GM15510 (cell line): ENCODE data around the gene LTBP1.

Experiments
- POLR2A ChIP-seq: IDR thresholded peaks from 3 replicates; pipeline ENCODE4 v1.6.1; 2011; ENCODE audit warnings: borderline replicate concordance; ENCODE audit not compliant: insufficient read length; ENCODE audit errors: extremely low read depth

LTBP1 gene

DNA sequence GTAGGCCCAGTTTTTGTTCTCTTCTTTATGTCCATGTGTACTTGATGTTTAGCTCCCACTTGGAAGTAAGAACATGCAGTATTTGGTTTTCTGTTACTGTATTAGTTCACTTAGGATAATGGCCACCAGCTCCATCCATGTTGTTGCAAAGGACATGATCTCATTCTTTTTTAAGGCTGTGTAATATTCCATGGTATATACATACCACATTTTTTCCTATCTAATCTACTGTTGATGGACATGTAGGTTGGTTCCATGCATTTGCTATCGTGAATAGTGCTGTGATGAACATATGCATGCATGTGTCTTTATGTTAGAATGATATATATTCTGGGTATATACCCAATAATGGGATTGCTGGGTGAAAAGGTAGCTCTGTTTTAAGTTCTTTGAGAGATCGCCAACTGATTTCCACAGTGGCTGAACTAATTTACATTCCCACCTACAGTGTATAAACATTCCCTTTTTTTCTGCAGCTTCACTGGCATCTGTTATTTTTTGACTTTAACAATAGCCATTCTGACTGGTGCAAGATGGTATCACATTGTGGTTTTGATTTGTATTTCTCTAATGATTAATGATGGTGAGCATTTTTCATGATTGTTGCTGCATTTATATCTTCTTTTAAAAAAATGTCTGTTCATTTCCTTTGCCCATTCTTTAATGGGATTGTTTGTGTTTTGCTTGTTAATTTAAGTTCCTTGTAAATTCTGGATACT, 22.9 kb downstream of the LTBP1 start:
- no peak for TF ChIP-seq POLR2A

DNA sequence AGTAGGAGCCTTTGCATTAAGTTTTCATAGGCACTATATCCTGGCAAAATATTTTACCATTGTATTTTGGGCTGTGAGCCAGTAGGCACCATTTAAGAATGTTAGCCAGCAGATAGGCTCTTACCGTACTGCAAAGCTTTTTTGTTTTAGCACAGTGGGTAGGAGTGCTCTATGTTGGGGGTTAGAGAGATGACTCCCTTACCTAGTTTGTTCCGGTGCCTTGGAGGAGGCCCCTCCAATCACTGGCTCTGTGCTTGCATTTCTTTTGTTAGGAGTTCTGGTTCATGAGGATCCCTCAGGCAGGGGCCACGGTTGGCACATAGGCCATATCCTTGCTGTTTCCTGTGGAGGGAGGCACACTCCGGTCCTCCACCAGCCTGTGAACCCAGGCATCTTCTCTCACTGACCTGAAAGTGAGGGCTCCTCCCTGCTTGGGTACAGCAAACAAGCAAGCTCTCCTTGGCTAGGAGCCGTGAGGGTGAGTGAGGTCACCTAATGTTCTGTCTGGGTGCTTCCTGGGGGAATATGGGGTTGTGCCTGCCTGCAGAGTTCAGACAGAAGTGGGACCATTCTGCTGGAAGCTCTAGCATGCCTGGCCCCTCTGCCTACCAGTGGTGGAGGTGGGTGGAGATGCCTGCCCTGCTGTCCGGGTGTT, 29.8 kb downstream of the LTBP1 start:
- no peak for TF ChIP-seq POLR2A

DNA sequence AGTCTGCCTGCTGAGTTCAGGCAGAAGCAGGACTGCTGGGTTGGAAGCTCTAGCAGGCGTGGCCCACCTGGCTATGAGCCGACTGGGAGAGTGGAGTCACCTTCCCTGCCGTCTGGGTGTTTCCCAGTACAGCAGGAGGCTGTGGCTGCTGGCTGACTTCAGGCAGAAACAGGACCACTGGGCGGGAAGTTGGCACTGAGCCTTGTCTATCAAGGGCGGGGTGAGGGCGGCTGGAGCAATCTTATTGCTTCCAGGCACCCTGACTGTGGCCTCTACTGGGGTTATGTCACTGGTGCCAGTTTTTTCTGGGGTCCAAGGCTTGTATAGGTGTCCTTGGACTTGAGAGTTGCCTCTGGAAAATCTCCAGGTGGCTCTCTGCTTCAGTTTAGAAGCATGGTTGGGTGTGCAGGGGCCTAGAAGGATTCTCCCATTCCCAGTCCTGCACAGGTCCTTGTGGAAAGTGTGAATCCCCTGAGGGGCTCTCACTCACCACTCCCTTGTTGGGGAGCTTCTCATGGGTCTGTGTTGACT, 30.5 kb downstream of the LTBP1 start:
- no peak for TF ChIP-seq POLR2A

DNA sequence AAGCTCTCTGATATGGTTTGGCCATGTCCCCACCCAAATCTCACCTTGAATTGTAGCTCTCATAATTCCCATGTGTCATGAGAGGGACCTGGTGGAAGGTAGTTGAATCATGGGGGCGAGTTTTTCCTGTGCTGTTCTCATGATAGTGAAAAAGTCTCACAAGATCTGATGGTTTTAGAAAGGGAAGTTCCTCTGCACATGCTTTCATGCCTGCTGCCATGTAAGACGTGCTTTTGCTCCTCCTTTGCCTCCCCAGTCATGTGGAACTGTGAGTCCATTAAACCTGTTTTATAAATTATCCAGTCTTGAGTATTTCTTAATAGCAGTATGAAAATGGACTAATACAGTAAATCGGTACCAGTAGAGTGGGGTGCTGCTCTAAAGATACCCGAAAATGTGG, 34.9 kb downstream of the LTBP1 start:
- no peak for TF ChIP-seq POLR2A

DNA sequence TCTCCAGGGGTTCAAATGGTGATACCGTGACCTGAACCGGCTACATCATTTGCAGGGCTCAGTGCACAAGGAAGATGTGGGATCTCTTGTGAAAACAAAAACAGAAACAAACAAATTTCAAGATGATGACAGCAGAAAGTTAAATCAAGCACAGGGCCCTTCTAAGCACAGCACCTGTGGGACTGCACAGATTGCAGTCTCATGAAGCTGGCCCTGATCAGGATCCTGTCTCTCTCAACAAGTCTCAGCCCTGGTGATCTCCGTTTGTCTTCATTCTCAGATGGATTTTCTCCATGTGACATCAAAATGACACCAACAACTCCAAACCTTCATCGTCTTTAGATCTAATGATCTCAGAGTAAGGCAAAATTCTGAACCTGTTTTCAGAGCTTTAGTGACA, 39.7 kb downstream of the LTBP1 start:
- TF ChIP-seq POLR2A, result no peak

DNA sequence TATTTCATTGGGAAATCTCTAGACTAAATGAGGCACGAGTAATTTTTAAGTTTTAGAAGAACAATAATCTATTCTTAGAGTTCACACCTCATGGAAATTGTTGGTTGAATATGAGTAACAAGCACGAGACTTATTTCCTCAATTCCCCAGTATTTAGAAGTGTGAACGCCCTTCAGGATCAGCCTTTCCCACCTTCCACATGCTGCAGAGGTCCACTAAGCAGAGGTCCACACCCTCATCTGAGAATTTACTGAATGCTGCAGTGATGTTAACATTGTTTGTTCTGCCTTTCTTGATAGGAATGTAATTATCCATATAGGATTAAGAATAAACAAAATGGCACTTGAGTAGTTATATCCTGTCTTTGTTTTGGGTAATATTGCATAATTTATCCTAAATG, 41.8 kb downstream of the LTBP1 start:
- TF ChIP-seq POLR2A, result no peak

DNA sequence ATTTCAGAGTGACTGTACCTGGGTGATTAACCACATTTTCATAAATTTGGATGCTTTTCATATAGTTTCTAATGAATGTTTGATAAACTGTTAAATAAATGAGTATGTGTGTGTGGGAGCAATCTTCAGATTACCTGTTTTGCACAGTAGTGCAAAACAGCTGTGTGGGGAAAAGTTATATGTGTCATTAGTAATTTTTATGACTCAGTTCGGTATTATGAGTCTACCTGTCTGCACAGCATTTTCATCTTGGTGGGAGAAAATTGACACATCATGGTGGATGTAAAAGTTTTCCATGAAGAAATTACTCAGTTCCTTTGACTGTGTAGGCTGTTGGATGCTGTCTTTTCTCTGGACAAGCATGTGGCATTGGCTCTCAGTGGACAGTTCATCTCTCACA, 43.8 kb downstream of the LTBP1 start:
- TF ChIP-seq POLR2A, result no peak

DNA sequence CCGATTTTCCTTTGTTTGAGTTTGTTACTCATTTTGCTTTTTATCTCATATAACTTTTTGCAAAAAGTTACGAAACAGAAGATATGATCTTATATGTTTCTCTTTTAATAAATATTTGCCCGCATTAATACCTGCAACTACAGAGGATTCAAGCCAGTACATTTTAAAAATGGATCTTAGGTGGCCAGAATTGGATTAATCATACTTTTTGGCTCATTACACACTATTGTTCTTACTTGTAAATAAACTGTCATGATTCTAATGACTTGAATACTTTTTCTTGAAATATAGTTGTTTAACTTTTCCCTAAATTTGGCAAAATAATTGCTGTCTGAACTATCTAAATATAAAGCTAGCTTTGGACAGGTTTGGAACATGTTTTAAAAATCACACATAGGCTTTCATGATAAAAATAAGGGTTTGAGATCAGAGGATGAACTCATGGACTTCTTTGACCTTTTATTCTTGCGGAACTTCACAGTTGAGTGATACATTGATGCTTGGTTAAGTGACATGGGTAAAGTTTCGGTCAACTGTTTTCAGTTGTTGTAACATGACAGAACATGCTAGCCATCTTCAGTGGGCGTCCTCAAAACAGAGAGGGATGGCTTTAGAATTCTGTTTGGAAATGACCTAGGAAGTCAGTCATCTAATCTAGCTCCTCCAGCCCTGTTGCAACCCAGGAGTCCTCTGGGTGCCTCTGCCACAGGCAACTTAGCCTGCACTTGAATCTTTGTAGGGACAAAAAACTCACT, 44.5 kb downstream of the LTBP1 start:
- no peak for TF ChIP-seq POLR2A

DNA sequence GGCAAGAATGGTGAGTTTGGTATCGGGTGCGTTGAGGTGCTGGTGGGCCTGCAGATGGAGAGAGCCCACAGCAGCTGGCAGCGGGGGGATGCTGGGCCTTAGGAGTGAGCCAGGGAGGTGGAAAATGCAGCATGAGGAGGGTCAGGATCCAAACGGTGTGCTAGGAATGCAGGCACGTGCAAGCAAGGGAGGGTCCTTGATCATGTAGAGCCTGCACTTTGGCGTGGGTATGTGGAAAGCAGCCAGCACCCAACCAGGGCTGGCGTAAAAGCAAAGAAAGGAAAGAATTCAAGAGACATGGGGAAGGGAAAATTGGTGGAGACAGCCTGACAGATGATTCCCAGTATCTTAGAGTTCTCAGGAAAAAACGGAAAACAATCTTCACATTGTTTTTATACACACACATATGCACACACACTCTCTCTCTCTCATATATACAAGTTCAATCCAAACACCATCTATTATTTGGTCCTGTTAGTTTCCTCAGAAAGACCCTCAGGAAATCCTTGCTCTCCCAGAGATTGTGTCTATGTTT, 46.3 kb downstream of the LTBP1 start:
- TF ChIP-seq POLR2A, result no peak

DNA sequence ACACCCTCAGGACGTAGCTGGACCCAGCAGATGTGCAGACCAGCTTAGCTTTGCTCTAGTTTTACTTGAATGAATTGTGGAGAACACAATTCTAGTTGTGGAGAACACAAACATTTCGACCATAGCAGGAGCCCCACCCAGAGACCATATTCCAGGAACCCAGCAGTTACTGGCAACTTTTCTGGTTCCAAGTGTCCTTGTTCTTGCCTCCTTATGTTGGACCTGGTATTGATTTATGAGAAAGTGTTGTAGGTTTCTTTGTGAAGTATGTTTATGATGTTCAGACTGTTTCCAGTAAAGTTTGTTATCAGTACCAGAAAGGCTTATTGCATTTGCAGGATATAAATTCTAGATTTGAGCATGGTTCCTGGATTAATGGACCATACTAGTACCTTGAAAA, 51.0 kb downstream of the LTBP1 start:
- TF ChIP-seq POLR2A, result no peak

DNA sequence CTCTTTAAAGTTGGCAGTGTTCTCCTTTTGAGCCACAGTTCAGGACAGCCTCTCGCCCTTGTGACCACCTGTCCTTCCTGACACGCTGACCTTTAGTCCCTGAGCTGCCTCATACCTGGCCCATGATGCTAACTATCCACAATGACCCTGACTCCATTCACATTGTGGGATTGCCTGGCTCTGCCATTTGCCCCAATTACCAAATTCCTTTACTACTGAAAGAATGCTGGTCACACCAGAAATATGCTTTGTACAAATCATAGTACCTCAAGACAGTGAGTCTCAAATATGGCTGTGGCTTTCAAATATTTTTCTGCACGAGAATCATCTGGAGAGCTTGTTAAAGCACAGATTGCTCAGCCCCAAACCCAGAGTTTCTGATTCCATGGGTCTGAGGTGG, 54.2 kb downstream of the LTBP1 start:
- no peak for TF ChIP-seq POLR2A

DNA sequence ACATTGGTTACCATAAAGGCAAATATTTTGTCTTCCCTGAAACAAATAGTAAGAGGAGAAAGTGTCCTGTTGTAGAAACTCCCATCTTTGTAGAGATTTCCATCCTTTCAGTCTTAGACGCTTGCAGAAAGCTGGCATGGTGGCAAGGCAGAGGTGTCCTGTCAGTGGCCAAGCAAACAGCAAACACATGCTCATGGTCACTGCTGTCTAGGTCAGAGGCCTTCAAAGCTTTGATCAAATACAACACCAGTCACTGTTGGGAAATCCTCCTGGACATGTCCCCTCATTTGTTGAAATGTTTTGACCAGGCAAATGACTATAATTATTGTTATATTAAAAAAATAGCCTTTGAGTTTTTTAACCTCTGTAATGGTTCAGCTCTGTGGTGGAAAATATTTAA, 55.1 kb downstream of the LTBP1 start:
- TF ChIP-seq POLR2A, result no peak

DNA sequence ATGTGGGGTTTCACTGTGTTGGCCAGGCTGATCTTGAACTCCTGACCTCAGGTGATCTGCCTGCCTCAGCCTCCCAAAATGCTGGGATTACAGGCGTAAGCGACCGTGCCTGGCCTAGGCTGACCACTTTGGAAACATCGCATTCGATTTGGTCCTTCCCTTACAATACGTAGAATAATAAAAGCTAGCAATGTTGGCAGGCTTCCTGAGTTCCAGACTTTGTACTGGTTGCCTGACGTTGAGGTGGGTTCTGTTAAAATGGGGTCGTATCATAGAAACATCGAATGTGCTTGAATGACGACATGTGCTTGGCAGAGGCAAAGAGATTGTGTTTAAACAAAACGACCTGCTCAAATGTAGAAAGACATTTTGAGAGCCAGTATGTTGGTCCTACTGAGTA, 56.1 kb downstream of the LTBP1 start:
- no peak for TF ChIP-seq POLR2A

DNA sequence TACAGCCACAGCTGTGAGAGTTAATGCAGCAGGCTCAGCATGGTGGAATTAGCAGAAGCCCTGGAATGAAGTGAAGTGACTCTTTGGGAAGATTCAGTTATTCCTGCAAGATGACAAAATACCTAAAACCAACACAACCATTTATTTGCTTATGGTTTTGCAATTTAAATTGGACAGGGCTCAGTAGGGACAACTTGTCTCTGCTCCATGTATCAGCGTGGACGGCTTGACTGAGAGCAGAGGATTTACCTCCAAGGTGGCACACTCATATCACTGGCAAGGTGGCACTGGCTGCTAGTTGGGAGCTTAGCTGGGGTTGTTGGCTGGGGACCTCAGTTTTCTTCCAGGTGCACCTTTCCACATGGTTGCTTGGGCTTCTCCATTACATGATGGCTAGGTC, 58.3 kb downstream of the LTBP1 start:
- no peak for TF ChIP-seq POLR2A

DNA sequence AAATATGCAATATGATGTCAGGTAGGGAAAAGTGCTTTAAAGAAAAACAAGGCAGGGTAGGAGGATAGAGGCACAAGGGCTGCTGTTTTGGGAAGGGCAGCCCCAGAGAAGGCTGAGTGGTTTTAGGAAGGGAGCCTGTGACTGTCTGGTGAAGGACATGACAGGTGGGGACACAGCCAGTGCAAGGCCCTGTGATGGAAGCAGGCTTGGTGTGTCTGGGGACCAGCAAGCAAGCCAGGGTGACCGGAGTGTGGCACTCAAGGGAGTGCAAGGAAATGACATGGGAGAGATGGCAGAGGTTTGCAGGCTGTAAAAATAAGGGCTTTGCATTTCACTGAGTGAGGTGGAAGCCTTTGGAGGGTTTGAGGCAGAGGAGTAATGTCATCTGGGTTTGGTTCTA, 62.0 kb downstream of the LTBP1 start:
- TF ChIP-seq POLR2A, result no peak

DNA sequence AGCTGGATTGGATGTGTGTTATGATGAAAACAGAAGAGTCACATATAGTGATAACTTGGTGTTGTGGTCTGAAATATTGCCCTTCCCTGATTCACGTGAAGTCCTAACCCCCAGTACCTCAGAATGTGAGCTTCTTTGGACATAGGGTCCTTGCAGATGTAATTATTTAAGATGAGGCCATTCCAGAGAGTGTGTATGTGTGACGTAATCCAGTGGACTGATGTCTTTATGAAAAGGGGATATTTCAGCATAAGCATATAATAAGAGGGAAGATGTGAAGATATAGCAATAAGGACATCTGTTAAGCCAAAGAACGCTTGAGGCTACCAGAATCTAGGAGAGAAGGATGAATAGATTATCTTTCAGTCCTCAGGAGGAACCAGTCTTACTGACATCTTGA, 62.5 kb downstream of the LTBP1 start:
- no peak for TF ChIP-seq POLR2A

DNA sequence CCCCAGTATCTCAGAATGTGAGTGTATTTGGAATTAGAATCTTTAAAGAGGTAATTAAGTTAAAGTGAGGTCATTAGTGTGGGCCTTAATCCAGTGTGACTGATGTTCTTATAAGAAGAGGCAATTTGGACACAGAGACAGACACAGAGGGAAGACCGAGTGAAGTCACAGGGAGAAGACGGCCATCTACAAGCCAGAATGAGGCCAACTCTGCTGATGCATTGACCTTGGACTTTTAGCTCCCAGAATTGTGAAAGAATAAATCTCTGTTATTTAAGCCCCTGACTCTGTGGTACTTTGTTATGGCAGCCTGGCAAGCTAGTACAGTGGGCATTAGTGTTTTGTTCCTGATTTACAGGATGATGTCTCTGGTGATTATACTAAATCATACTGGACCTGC, 64.6 kb downstream of the LTBP1 start:
- TF ChIP-seq POLR2A, result no peak
